ENCODE data around the gene GPR142.

GPR142 gene

GRCh38 chr17:74417178-74418045, 50.1 kb downstream of the GPR142 start:
- no peak for DNase-seq (ENCODE audit: low read depth in 1 of 2, low spot score in 1 of 2)

- no peak for DNase-seq (ENCODE audit: low read depth in 1 of 2, low spot score in 1 of 2)
These were observed 52.7 kb downstream of the GPR142 start for GRCh38 chr17:74419928-74420411.
